Heart left ventricle (tissue), 16 donors: ENCODE data around the gene MORN5. TPM values are rescaled to one million over a fixed set of nuclear protein-coding genes. Genes with fewer than 3 reads are reported as not detected.
A peak's percentile ranks its signal among the peaks of the same experiment; 100 is the strongest.

Experiments
- ATAC-seq, 4 donors: fragments of 200-7000 bp; cut with Tn5 transposase; one replicate each; pipeline ENCODE4 v1.9.1; 2020 to 2022; ENCODE audit warnings: moderate library complexity in 4 of 4, mild to moderate bottlenecking in 3 of 4, moderate number of reproducible peaks in 1 of 4
- DNase-seq, 5 donors: peaks; one replicate each; pipeline ENCODE4 v3.0.0-alpha.2; 2020
- H3K27ac ChIP-seq, 12 donors: fragments of 200-600 bp; sonication (generic) in 4 of 12; one replicate each; pipeline versions ENCODE4 v1.5.0 to v1.8.0; 2016 to 2022; ENCODE audit warnings: mild to moderate bottlenecking in 2 of 12
- H3K27me3 ChIP-seq, 9 donors: fragments of 200-600 bp; sonication (generic) in 2 of 9; one replicate each; pipeline versions ENCODE4 v1.5.1 to v1.8.0; 2016 to 2022; ENCODE audit warnings: mild to moderate bottlenecking in 3 of 9
- H3K36me3 ChIP-seq, 9 donors: fragments of 200-600 bp; sonication (generic) in 2 of 9; one replicate each; pipeline versions ENCODE4 v1.5.0 to v1.8.0; 2018 to 2022; ENCODE audit warnings: mild to moderate bottlenecking in 2 of 9
- H3K4me1 ChIP-seq, 12 donors: fragments of 200-600 bp; sonication (generic) in 4 of 12; one replicate each; pipeline versions ENCODE4 v1.5.0 to v1.8.0; 2016 to 2022; ENCODE audit warnings: mild to moderate bottlenecking in 3 of 12
- H3K4me3 ChIP-seq, 12 donors: fragments of 200-600 bp; sonication (generic) in 4 of 12; one replicate each; pipeline versions ENCODE4 v1.5.0 to v1.8.0; 2017 to 2022; ENCODE audit warnings: mild to moderate bottlenecking in 9 of 12, moderate library complexity in 4 of 12
- H3K9me3 ChIP-seq, 12 donors: fragments of 200-600 bp; sonication (generic) in 4 of 12; one replicate each; pipeline versions ENCODE4 v1.5.0 to v1.8.0; 2016 to 2022; ENCODE audit warnings: mild to moderate bottlenecking in 1 of 12
- CTCF ChIP-seq, 12 donors: fragments of 200-600 bp; sonication (generic) in 4 of 12; IDR thresholded peaks; one replicate each; pipeline versions ENCODE4 v1.5.0 to v1.8.0; 2018 to 2022; ENCODE audit warnings: antibody characterized with exemption in 12 of 12, mild to moderate bottlenecking in 5 of 12
- POLR2A ChIP-seq, 2 donors: fragments of 450-650 bp; IDR thresholded peaks; one replicate each; pipeline ENCODE4 v1.6.1; 2017; ENCODE audit warnings: antibody characterized with exemption in 2 of 2, mild to moderate bottlenecking in 2 of 2, moderate library complexity in 2 of 2
- WGBS, 4 donors: extraction: QIAGEN DNeasy Blood & Tissue Kit in 2 of 4; methylation state at CpG; one replicate each; pipeline versions ENCODE4 v1.1.5 to v1.1.7; 2013 to 2018; 5-methylcytosine and 5-hydroxymethylcytosine counted together
- intact Hi-C, 10 donors: fragments of 100-400 bp; cut with DNase I; formaldehyde crosslinking; loops; one replicate each; pipeline versions ENCODE4 v1.11.1 to v1.14.2; 2022
- polyA plus RNA-seq, 2 donors: library from polyadenylated mRNA; stranded (reverse); fragments of 200-250 nt; gene quantifications; one replicate each; pipeline ENCODE4 v1.2.3, GENCODE V29; 2013
- total RNA-seq, 9 donors: library from RNA; depleted of rRNA in 2 of 9; stranded (reverse); fragments of >200 nt in 2 of 9; fragmentation: NEBNext Ultra II Directional in 3 of 9; extraction: Animal tissue kit (Norgen Biotek cat#: 25700) in 3 of 9; gene quantifications; one replicate each; pipeline versions ENCODE4 v1.1.0 to v1.2.4, GENCODE V29; 2016 to 2023
- donor health status: ischemic (EF 13 %, LVEDD 7.1; RV severe dilation, severe dysfunction).
- donor health status: healthy with polysubstance abuse.
- donor health status: DM: no; HTN: yes; CAD: no.
- donor health status: DM: no; HTN: no; CAD: no.
- donor health status: ischemic (EF 25% LVEDD 6.9; RV normal size, moderate dysfunction).
- donor health status: ischemic (EF 25% LVEDD 5.7; RV mildly dilated, moderate dysfunction).
- donor health status: healthy.
- donor health status: DM: yes; HTN: yes; CAD: no.
- donor health status: ischemic (EF 35%, LVEDD 5.7; RV mildly dilated, moderate dysfunction).
- donor health status: nonischemic (EF 11% LVEDD 7.7; RV severe dilation, severe dysfunction).
- donor health status: DM: yes; HTN: yes; CAD: no.
- donor health status: PGD.
- donor health status: ischemic (EF 29% LVEDD 5.4; RV normal size, mild dysfunction).
- donor health status: nonischemic (EF 23%, LVEDD 6.1; RV moderate dilation, normal function).

Gene MORN5
- total and polyA plus RNA-seq, 11 donors, result not detected

DNA sequence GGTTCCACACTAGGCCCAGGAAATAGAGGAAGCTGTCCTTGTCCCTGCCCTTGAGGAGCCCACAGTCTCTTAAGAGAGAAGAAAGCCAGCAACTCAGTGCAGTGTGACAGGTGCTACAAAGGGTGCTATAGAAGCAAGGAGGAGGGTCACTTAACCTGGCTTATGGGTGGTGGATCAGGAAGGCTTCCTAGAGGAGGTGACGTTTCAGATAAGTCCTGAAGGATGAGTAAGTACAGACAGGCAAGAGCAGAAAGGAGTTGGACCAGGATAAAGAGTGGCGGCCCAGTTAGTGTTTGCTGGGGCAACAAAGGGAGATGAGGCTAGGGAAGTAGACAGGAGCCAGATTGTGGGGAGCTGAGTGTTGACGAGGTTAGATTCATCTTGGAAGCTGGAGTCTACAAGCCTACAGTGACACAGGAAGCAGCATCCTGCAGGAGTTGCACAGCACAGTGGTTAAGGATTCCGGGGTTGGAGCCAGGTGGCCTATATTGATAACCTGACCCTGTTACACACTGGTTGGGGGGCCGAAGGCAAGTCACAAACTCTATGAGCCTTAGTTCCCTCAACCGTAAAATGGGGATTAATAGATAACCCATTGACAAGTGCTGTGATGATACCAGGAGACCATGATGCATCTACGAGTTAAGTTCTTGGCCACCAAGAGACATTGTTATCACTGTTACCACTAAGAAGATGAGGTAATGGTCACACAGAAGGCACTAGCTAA is 74.5 kb downstream of the MORN5 start:
- intact Hi-C loops, result no loop called here
- TF ChIP-seq POLR2A (IDR thresholded peaks at IDR 0.05), result no peak
- no peak for TF ChIP-seq CTCF (IDR thresholded peaks at IDR 0.05)
- no peaks in the 10 kb centered on the region for H3K9me3 ChIP-seq
- H3K36me3 ChIP-seq, result peaks cover 0 to 13% (median 8%) of the 10 kb centered on the region in 9 donors
- ATAC-seq, result no peak
- H3K4me1 ChIP-seq, result no peaks in the 10 kb centered on the region
- H3K27me3 ChIP-seq, result peaks cover 0 to 37% (median 22%) of the 10 kb centered on the region in 9 donors
- H3K4me3 ChIP-seq, result no peak overlapping the region
- no peak overlapping the region for H3K27ac ChIP-seq
- WGBS, 4 donors, result 83 to 86% (median 86%) methylated on average over 7 of the region's 7 CpGs
- DNase-seq, result no peak

- no peak for ATAC-seq
- Histone ChIP-seq H3K27me3 (peaks cover 0 to 12% (median 0%) of the 10 kb centered on the region in 9 donors), H3K27ac (no peak overlapping the region), H3K36me3 (peaks cover 0 to 38% (median 33%) of the 10 kb centered on the region in 9 donors), H3K9me3 (no peaks in the 10 kb centered on the region), H3K4me3 (no peak overlapping the region), H3K4me1 (peaks cover 0 to 8% (median 0%) of the 10 kb centered on the region in 12 donors)
- 83 to 88% (median 85%) methylated on average over 10 of the region's 10 CpGs for WGBS, 4 donors
- intact Hi-C loops, result no loop called here
- TF ChIP-seq CTCF (IDR thresholded peaks at IDR 0.05) (no peak), POLR2A (IDR thresholded peaks at IDR 0.05) (no peak)
- DNase-seq, result no peak
These were observed 77.0 kb downstream of the MORN5 start for GRCh38 chr9:122236681-122237080.

- DNase-seq (peak in 2 of 5 donors; percentile 62 to 68), ATAC-seq (peak; percentile 85 to 98 (median 94))
- H3K36me3 ChIP-seq, result peaks cover 0 to 68% (median 64%) of the 10 kb centered on the region in 9 donors
- intact Hi-C loops, result no loop called here
- H3K4me3 ChIP-seq, result no peak overlapping the region
- WGBS, 4 donors, result 55 to 64% (median 60%) methylated on average over 5 of the region's 5 CpGs
- H3K27ac ChIP-seq, result no peak overlapping the region
- no peaks in the 10 kb centered on the region for H3K9me3 ChIP-seq
- H3K27me3 ChIP-seq, result no peaks in the 10 kb centered on the region
- TF ChIP-seq POLR2A (IDR thresholded peaks at IDR 0.05) (no peak), CTCF (IDR thresholded peaks at IDR 0.05) (no peak)
- peaks cover 0 to 8% (median 0%) of the 10 kb centered on the region in 12 donors for H3K4me1 ChIP-seq
These were observed 80.0 kb downstream of the MORN5 start for GRCh38 chr9:122239722-122240121.

GRCh38 chr9:122244349-122244748 is 84.6 kb downstream of the MORN5 start:
- WGBS, 4 donors, result 88 to 92% (median 91%) methylated on average over 3 of the region's 3 CpGs
- ATAC-seq (no peak), DNase-seq (no peak)
- Histone ChIP-seq H3K27ac (no peak overlapping the region), H3K9me3 (no peaks in the 10 kb centered on the region), H3K36me3 (peaks cover 0 to 100% (median 91%) of the 10 kb centered on the region in 9 donors), H3K4me1 (peaks cover 0 to 14% (median under 1%) of the 10 kb centered on the region in 12 donors), H3K27me3 (no peaks in the 10 kb centered on the region), H3K4me3 (no peak overlapping the region)
- intact Hi-C loops, result no loop called here
- TF ChIP-seq POLR2A (IDR thresholded peaks at IDR 0.05), result no peak
- no peak for TF ChIP-seq CTCF (IDR thresholded peaks at IDR 0.05)
